NCI-H2227 treated with DMSO at 0.1 percent for 48 hours (cell line): ENCODE results near the gene EXOC4.
A peak's percentile ranks its signal among the peaks of the same experiment; 100 is the strongest.

Source experiments
- DNase-seq: peaks from one replicate; lab custom pipeline; 2025; lab: John Stamatoyannopoulos, UW

The EXOC4 gene

DNA sequence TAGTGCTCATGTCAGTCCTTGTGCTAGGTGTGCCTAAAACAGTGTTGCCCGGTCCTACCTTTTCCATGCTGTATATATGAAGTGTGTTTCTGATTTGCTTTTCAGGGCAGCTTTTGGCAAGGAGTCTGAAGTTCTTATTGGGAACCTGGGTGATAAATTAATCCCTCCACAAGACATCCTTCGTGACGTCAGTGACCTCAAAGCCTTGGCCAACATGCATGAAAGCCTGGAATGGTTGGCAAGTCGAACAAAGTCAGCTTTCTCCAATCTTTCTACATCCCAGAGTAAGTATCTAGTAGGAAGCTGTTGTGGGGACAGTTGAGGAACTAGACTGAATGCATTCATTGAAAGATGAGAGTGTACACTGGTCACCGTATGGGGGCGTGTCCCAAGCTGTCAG is 684.9 kb downstream of the EXOC4 start:
- DNase-seq: no peak

DNA sequence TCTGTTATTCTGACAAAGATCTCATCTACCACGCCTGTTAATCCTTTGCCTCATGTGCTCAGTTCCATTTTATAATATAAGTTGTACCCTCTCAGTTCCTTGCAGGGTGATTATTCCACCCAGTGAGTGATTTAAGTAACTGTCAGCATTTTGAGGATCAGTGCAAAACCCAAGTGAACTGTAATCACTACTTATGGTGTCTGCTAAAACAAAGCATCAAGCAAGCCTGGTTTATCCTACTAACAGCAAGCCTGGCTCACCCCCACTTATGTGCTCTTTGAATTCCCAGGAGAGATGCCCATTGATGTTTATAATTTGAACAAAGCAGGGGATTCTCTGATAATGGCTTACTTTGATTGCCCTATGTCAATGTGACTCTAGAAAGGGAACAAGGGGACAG is 687.5 kb downstream of the EXOC4 start:
- DNase-seq: peak; percentile 100

DNA sequence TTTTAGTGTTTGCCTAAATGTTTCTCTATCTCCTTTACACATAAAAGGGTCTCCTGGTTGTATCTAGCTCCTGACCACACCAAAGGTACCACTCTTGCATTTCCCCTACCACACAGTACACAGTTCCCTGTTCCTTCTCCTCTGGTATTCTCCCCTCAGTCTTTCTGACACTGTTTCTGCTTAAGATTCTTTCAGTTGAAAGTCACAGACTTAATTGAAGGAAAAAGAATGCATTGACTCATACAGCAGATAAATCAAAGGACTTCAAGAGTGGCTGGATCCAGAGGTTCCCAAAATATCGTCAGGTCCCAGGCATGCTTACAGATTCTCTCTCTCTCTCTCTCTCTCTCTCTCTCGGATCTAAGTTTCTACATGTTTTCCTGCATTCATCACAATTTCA is 688.6 kb downstream of the EXOC4 start:
- DNase-seq: no peak

DNA sequence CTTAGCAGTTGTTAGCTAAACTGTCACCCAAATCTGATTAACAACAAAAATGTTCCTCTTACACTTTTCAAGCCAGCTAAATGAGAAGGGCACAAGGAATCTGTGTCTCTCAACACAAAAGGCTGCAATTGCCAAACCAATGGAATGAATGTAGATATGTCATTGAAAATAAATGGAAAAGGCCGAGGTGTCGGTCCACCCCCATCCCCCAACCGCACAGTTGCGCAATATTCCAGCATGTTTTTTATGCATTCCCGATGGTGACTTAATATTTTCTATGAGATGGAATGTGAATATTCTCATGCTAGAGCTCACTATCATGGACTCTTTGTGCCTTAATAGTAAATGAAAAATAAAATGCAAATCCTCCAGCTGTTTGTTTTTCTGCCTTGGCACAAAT is 692.6 kb downstream of the EXOC4 start:
- DNase-seq: no peak

DNA sequence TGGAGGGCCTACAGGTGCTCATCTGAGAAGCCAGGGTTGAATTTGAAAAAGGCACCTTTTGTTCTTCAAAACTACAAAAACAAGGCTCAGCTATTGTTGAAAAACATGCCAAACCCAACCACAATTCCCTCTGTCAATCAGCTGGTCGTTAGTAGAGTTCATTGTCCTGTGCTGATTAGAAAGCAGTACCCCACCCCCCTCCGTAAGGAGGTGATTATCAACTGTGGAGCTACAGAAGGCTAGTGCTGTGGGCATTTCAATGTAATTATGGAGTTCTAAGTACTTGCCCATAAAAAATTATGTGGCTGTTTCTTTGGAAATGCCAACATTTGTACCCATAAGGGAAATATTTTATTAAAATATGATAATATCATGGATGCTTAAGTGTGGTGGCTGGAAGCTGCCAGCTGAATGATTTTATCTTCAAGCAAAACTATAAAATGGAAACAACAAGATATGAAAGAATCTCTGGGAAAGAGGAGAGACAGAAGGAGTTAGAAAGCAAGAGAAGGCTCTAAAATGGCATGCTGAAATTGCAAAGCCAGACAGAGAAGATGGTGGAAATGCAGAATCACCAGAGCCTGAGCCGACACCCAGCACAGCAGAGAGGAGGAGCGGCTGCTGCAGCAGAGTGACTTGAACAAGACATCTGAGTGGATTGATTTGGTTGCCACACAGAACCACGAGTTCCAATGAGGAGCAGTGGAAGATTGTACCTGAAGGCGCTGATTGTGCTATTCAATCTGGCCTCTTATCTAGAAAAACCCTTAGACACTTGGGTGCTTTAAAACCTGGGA is 694.8 kb downstream of the EXOC4 start:
- no peak for DNase-seq

DNA sequence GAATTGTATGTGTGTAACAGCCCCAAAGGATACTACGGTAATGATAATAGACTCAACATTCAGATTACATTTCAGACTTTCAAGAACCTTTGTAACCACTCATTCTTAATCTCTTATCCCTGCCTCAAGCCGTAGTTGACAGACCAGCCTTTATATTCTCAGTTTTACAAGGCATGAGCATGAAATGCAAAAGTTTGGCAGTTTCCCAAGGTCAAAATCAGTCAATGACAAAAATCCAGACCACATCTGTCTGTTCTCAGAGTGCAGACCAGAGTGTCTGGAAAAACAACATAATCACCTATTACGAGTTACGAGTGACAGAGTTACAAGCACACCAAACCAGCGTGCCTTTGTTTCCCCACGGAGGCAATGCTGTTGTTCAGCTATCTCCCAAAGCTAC is 695.7 kb downstream of the EXOC4 start:
- DNase-seq: no peak

DNA sequence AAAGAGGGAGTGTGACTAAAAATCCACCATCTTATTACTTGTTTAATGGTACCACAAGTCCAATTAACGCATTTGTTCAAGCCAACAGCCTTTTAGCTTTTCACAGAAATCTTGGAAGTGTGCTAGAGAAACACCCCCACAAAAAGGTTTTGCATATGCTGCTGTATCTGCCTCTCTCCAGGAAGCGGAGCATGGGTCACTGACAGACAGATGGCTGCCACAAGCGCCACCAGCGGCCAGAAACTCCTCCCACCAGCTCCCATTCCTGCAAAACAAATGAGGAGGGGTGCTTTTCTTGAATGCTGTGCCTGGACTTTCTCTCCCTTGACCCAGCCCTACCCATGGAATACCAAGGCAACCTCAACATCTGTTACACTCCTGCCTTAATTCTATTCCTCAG is 698.0 kb downstream of the EXOC4 start:
- peak; percentile 62 for DNase-seq

DNA sequence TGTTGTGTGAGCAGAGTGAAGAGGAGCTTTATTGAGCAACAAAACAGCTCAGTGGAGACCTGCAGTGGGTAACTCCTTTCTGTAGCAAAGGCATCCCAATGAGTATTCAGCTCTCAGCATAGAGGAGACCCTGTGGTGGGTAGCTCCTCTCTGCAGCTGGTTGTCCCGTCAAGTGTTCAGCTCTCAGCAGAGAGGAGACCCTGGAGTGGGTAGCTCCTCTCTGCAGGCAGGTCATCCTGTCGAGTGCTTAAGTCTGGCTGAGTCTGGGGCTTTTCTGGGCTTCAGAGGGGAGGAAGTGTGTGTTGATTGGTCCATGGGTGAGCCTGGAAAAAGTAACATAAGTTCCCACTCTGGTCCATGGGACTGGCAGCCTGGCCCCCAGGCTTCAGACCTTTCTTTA is 702.3 kb downstream of the EXOC4 start:
- DNase-seq: no peak

DNA sequence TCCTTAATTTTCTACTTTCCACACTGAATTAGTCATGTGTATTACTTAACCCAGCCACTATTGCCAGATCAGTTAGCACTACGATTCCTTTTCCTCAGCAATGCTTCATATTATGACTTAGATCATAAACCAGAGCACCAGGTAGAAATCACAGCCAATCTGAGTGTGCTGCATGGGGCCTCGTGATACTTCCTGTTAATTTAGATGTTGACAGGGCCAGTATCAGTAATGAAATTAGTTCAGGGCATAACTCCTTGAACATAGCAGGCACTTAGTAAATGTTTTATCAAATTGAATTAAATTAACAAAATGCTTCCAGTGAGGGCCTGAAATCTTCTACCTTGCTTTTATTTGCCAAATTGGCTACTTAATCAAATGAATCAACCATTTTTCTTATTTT is 705.0 kb downstream of the EXOC4 start:
- no peak for DNase-seq

DNA sequence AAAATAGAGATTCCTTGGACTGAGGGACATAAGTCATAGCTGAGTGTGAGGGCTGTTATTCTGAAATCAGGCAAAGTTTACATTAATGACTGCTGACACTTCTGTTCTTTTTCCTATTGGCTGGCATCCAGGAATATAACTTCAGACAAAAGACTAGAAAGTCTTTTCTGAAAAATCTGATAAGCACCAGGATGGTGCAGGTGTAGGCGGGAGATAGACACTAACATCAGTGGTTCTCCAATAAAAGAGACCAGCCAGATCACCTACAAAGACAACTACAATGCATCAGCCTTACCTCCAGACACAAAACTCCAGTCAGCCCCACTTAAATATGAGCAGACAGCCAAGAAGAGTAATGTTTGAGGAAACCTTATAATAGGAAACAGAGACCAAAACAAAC is 705.9 kb downstream of the EXOC4 start:
- DNase-seq: no peak

DNA sequence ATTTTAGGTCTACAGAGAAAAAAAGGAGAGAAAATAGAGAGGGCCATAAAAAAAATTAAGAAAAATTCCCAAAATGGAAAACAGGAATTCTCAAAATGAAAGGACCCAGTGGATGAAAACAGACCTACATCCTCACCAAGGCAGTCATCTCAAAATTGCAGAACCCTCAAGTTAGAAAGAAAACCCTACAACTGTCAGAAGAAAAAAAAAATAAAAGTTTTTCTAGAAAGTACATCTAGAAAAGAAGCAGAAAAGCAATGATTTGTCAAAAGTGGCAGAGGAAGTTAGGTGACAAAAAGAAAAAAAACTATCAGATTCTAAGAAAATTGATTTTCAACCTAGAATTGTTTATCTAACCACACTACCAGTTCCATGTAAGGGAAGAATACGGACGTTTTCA is 706.6 kb downstream of the EXOC4 start:
- no peak for DNase-seq

DNA sequence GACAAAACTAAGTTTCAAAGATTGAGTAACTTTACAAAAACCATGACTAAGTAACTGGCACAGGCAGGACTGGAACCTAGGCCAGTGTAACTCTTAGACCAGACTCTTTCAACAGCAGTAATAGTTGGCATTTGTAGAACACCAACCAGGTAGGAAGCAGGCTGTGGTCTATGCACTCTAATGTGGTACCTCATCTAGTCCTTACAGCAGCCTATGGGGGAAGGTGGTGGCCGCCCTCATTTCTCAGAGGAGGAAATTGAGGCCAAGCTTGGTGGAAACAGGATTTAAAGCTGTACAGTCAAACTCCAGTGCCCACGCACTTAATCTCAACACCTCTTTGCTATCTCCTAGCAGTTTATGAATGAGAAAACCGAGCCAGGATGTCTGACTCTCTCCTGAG is 708.8 kb downstream of the EXOC4 start:
- no peak for DNase-seq

DNA sequence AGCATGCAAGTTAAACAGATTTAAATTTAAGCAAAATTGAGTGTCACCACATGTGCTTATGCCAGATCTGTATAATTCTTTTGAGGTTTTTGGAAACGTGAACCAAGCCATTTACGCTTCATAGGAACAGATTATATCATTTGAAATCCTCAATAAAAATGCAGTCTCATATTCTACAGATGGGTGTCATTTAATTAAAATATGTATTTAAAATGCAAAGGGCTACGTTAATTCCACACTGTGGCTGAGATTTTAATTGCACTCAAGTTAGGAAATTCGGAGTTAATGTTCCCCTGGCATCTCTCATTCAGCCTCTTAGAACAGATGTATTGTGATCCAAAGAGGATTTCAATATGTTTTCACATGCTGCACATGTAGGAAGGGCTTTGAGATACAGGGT is 709.8 kb downstream of the EXOC4 start:
- no peak for DNase-seq

DNA sequence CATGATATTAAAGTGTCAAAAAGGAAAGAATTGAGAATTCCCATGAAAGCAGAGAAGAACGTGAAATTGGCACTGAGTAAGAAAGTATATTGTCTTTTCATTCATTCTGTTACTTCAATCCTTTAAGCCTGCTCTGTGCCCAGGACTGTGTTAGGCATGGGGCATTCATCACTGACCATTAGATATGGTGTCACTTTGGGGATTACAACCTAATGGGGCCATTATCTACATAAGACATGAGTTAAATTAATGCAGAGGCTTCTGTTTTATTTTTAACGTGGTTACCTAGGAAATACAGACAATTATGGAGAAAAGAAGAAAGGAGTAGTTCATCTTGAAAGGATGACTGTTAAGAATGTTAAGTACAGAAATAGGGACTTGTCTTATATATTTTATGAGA is 710.8 kb downstream of the EXOC4 start:
- no peak for DNase-seq

DNA sequence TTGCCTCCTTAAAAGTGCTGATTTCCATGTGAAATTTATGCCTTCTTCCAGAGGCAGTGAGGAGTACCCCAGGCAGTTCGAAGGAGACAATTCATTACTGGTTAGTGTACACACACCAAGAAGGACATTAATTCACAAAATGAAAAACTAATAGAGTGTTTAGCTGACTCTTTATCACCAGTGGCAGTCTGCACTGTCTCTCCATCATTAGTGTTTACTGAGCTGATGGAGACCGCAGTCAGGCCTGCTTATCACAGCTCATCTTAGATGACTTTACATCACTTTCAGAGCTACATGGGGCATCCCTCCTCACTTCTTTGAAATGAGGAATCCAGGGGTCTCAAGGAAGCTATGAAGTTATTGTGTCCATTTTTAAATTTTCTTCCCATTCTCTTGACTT is 718.7 kb downstream of the EXOC4 start:
- no peak for DNase-seq

DNA sequence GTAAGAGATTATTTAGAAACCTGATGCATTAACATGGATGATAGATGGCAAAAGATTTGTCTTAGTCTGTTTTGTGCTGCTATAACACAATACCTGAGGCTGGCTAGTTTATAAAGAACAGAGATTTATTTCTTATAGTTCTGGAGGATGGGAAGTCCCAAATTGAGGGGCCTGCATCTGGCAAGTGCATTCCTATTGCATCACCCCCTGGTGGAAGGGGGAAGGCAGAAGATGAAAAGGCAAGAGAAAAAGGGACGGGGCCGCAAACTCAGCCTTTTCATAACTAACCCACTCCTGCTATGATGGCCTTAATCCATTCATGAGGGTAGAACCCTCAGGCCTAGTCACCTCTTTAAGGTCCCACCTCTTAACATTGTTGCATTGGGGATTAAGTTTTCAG is 720.8 kb downstream of the EXOC4 start:
- no peak for DNase-seq

DNA sequence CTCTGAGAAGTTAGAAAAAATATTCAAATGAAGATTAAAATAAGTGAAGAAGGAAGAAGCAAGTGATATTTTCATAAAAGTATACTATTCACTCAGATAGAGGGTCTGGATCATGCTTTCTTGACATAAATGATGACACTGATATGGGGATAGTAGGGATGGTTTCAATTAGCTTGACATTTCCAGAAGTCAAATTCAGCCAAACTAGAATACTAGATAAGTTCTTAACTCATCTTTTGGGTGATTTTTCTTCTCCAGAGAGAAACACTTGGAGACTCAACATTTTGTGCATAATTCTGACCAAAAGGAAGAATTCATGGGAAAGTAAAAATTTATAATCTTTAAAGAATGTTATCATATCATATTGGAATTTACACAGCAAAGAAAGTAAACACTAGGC is 722.3 kb downstream of the EXOC4 start:
- DNase-seq: no peak

DNA sequence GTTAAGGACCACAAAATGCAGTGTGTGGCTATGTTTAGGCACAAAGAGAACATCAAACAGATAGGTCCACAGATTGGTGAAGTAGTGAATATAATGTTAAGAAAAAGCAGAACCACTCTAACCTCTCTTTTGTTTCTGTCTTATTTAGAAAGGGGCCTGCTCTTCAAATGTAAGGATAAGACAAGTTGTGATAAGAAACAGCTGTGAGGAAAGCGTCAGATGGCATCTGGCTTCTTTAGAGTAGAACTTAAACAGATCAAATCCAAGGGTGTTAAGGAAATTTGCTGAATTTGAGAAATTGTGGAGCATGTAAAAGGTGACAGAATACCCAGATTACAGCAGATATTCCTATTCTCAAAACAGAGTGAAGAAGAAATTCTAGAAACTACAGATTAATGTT is 723.3 kb downstream of the EXOC4 start:
- no peak for DNase-seq

DNA sequence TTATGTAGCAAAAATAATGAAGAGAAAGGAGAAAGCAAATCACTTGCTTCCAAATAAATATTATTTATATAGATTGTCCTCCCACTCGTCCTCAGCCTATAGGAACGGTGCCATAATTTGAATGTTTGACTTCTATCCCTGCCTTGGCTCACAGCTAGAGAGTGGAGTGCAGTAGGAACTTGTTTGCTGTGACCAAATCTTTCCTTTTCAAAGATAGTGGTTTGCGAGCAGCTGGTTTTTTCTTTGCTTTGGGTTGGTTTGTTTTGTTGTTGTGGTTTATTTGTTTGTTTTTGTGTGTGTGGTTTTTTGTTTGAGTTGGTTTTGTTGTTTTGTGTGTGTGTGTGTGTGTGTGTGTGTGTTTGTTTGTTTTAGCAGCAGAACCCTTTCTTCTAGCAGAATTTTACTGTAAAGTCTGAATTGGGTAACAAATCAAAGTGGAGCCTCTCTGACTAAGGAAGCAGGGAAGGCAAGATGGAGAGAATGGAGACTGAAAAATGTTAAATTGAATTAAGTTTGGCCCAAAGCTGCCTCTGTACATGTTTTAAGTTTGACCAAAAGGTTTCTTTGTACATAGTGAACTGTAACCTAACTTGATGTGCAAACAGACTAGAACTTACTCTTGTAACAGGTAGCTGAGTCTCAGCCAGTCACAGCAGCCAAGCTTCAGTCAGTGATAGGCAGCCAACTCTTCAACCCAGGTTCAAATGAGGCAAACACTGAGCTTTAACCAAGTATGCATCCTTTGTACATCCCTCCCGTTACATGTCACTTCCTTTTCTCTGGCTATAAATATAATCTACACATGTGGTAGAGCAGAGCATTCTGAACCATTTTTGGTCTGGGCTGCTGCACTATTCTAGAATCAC is 724.8 kb downstream of the EXOC4 start:
- no peak for DNase-seq

DNA sequence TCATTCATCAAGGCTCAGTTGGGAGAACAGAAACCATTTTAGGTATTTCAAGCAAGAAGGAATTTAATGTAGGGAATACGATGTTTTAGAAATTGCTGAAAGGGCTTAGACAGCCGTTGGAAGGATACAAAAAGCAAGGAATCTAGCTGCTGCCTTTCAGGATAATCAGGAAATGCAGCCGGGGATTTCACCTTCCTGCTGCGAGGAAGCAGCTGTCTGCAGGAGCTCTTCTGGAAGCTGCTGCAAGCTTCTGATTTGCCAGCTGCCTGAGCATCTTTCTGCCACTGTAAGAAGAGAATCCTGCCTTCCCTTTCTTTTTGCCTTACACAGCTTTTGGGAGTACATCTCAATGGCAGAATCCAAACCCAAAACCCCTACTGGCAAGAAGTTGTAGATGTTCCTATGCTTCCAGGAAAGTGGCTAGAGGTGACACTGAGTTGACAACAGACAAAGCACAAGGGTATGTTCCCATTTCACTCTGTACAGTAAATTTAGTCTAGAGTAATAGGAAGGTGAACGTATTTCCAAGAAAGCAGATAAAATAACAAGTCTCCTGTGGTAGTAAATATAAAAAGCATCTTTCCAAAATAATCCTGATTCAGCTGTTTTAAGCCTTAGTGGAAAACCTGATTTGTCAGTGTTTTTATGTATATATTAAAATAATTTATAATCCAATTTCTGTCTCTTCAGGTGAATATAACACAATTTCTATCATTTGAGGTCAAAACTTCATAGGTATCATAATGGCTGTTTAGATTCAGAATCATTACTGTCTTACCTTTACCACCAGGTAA is 725.8 kb downstream of the EXOC4 start:
- peak; percentile 13 for DNase-seq

DNA sequence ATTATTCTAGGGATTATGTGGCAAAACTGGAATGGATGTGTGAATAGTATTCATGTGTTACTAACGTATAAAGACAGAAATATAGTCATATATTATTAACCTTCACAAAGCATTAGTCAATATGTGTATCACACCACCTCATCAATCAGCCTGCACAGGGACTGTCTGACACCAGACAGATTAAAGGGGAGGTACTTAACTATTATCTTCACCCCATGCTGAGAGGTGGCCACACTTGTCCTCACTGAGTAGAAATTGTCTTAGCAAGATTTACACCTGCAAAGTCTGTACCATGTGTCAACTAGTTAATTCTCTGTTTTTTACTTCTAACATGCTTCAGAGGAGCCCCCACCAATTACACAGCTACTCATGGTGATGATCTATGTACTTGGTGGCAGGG is 727.9 kb downstream of the EXOC4 start:
- peak; percentile 90 for DNase-seq

DNA sequence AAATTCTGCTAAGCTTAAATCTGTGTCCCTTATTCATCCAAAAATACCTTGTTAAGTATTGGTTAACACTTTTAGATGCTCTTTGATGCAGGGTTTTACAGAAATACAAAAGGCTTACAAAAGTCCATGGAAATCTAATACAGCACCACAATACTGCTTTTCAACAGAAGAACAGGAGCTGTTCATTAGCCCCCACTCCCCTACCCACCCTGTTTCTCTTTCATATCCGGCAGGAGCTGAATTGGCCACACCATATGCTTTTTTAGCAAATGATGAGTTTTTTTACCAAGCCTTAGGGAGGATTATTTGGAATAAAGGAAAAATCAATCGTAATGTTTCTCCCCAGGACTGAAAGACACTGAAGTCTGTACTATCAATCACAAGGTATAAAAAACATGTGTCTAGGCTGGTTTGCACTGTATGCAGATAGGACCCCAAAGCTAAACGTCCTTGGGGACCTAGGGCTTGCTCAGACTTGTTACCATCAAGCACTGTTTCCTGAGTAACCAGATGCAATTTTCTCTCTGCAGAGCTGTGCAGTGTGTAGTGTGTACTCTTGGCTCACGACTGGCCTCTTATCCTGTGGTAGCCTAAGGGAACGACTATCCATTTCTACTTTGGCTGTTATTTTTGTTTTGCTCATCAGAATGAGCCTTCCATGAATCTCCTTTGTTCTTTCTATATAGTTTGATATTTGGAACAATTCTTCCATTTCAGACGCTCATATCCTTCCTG is 731.0 kb downstream of the EXOC4 start:
- no peak for DNase-seq
